H1 (cell line): Measurements from ENCODE around the gene CSF2RB. TPM values are rescaled to one million over a fixed set of nuclear protein-coding genes. Genes with fewer than 3 reads are reported as not detected.

Source experiments
- CTCF ChIA-PET: fragments of 300-600 bp; sonication (Branson Sonifier 250); formaldehyde crosslinking; loops from one replicate; lab custom pipeline; 2021; ENCODE audit not compliant: partially characterized antibody; lab: Charles Lee
- POLR2A ChIA-PET: fragments of 300-600 bp; sonication (Branson Sonifier 250); formaldehyde crosslinking; loops from one replicate; lab custom pipeline; 2021; ENCODE audit warnings: inconsistent platforms; ENCODE audit not compliant: partially characterized antibody; lab: Charles Lee
- DNase-seq, 2 experiments: peaks; one replicate each; pipeline versions ENCODE4 v3.0.0 to v3.0.0-alpha.2; 2010 to 2022; ENCODE audit warnings: low spot score in 2 of 2, low read depth in 1 of 2, mixed read lengths in 1 of 2
- FAIRE-seq: peaks from 2 replicates; lab custom pipeline; 2011; peaks lifted over from hg19 to GRCh38; lab: Jason Lieb, UNC
- H2AFZ ChIP-seq: 2 replicates; pipeline ENCODE4 v1.8.1; 2012; ENCODE audit warnings: low read length, inconsistent platforms
- H2AK5ac ChIP-seq: 2 replicates; pipeline ENCODE4 v1.6.1; 2013; ENCODE audit warnings: low read depth, low read length
- H2BK120ac ChIP-seq: replicated peaks from 2 replicates; pipeline ENCODE3; 2013; ENCODE audit warnings: low read depth, low read length, inconsistent platforms
- H2BK12ac ChIP-seq: 2 replicates; pipeline ENCODE4 v1.6.1; 2013; ENCODE audit warnings: low read depth, low read length
- H2BK15ac ChIP-seq: 2 replicates; pipeline ENCODE4 v1.6.1; 2013; ENCODE audit warnings: low read length
- H2BK20ac ChIP-seq: 2 replicates; pipeline ENCODE4 v1.6.1; 2013; ENCODE audit warnings: low read length
- H2BK5ac ChIP-seq: 2 replicates; pipeline ENCODE4 v1.6.1; 2013; ENCODE audit warnings: low read depth, low read length
- H3K14ac ChIP-seq: 2 replicates; pipeline ENCODE4 v1.6.1; 2013; ENCODE audit warnings: inconsistent platforms; ENCODE audit not compliant: insufficient read length
- H3K18ac ChIP-seq: 2 replicates; pipeline ENCODE4 v1.6.1; 2013; ENCODE audit warnings: low read length; ENCODE audit errors: extremely low read depth
- H3K23ac ChIP-seq: 2 replicates; pipeline ENCODE4 v1.6.1; 2013; ENCODE audit warnings: inconsistent platforms; ENCODE audit not compliant: insufficient read length
- H3K23me2 ChIP-seq: 2 replicates; pipeline ENCODE4 v1.6.1; 2013; ENCODE audit warnings: low read depth, low read length
- H3K27ac ChIP-seq: 2 replicates; pipeline ENCODE4 v1.6.1; 2011; ENCODE audit warnings: low read depth, low read length, inconsistent platforms
- H3K27me3 ChIP-seq, 4 experiments: replicated peaks in 1 of 4; 1 replicate in 1 of 4; 2 replicates in 3 of 4; pipeline versions ENCODE4 v1.6.1 to v1.8.1; 2011 to 2013; ENCODE audit warnings: low read length in 3 of 4, mild to moderate bottlenecking in 3 of 4, inconsistent platforms in 2 of 4, mixed read lengths in 2 of 4, moderate library complexity in 1 of 4; ENCODE audit not compliant: control insufficient read depth in 3 of 4, insufficient read depth in 3 of 4; ENCODE audit errors: extremely low read depth in 1 of 4
- H3K36me3 ChIP-seq, 4 experiments: 2 replicates each; pipeline versions ENCODE4 v1.6.1 to v1.8.1; 2011 to 2013; ENCODE audit warnings: mild to moderate bottlenecking in 4 of 4, low read length in 3 of 4, moderate library complexity in 2 of 4, control low read depth in 1 of 4, inconsistent platforms in 1 of 4; ENCODE audit not compliant: insufficient read depth in 4 of 4, control insufficient read depth in 2 of 4
- H3K4ac ChIP-seq: replicated peaks from 2 replicates; pipeline ENCODE3; 2013; ENCODE audit warnings: low read length, low read depth, mixed read lengths, inconsistent platforms; ENCODE audit not compliant: insufficient read length
- H3K4me1 ChIP-seq, 4 experiments: replicated peaks in 1 of 4; 1 replicate in 1 of 4; 2 replicates in 3 of 4; pipeline versions ENCODE4 v1.6.1 to v1.8.1; 2011 to 2013; ENCODE audit warnings: low read length in 3 of 4, inconsistent platforms in 2 of 4, mixed read lengths in 1 of 4; ENCODE audit not compliant: insufficient read depth in 4 of 4, control insufficient read depth in 3 of 4
- H3K4me2 ChIP-seq, 2 experiments: 2 replicates each; pipeline versions ENCODE4 v1.6.1 to v1.8.1; 2011 to 2013; ENCODE audit warnings: low read depth in 2 of 2, low read length in 2 of 2, control low read depth in 1 of 2, inconsistent platforms in 1 of 2, mild to moderate bottlenecking in 1 of 2; ENCODE audit not compliant: insufficient read depth in 1 of 2
- H3K4me3 ChIP-seq, 4 experiments: fragments of 200-600, 300-600 bp in 1 of 4; sonication (generic), shearing (Covaris generic), sonication (Bioruptor Twin) in 1 of 4; 2 replicates each; pipeline versions ENCODE4 v1.5.1 to v1.8.1; 2011 to 2016; ENCODE audit warnings: low read length in 4 of 4, low read depth in 3 of 4, control low read depth in 2 of 4, inconsistent platforms in 2 of 4, mild to moderate bottlenecking in 2 of 4, mixed read lengths in 1 of 4, moderate library complexity in 1 of 4; ENCODE audit not compliant: insufficient read depth in 2 of 4; ENCODE audit errors: extremely low read depth in 1 of 4
- H3K56ac ChIP-seq: replicated peaks from 2 replicates; pipeline ENCODE3; 2013; ENCODE audit warnings: low read depth, mild to moderate bottlenecking, mixed read lengths, low read length, inconsistent platforms; ENCODE audit not compliant: insufficient read length
- H3K79me1 ChIP-seq: 2 replicates; pipeline ENCODE4 v1.6.1; 2013; ENCODE audit warnings: low read depth, low read length, control low read depth
- H3K79me2 ChIP-seq, 2 experiments: 2 replicates each; pipeline versions ENCODE4 v1.6.1 to v1.8.1; 2012 to 2013; ENCODE audit warnings: low read length in 2 of 2, mild to moderate bottlenecking in 2 of 2, inconsistent platforms in 1 of 2; ENCODE audit not compliant: insufficient read depth in 2 of 2, control insufficient read depth in 1 of 2
- H3K9ac ChIP-seq, 4 experiments: replicated peaks in 1 of 4; 1 replicate in 1 of 4; 2 replicates in 3 of 4; pipeline versions ENCODE4 v1.6.1 to v1.8.1; 2011 to 2013; ENCODE audit warnings: low read depth in 3 of 4, low read length in 3 of 4, control low read depth in 2 of 4, mild to moderate bottlenecking in 2 of 4, moderate library complexity in 2 of 4, inconsistent platforms in 1 of 4; ENCODE audit errors: extremely low read depth in 1 of 4
- H3K9me3 ChIP-seq, 2 experiments: 2 replicates each; pipeline versions ENCODE4 v1.6.1 to v1.8.1; 2012 to 2013; ENCODE audit warnings: mild to moderate bottlenecking in 2 of 2, moderate library complexity in 2 of 2, control low read depth in 1 of 2, inconsistent platforms in 1 of 2, low read depth in 1 of 2, low read length in 1 of 2, mixed read lengths in 1 of 2; ENCODE audit not compliant: insufficient read depth in 2 of 2
- H4K20me1 ChIP-seq, 2 experiments: replicated peaks in 1 of 2; 2 replicates each; pipeline versions ENCODE3 to v1.8.1; 2011 to 2013; ENCODE audit warnings: inconsistent platforms in 2 of 2, low read length in 2 of 2, mild to moderate bottlenecking in 1 of 2; ENCODE audit not compliant: insufficient read depth in 2 of 2, control insufficient read depth in 1 of 2
- H4K5ac ChIP-seq: 2 replicates; pipeline ENCODE4 v1.6.1; 2013; ENCODE audit warnings: low read length, low read depth, mixed read lengths, inconsistent platforms; ENCODE audit not compliant: insufficient read length
- H4K8ac ChIP-seq: 2 replicates; pipeline ENCODE4 v1.8.0; 2013; ENCODE audit warnings: mild to moderate bottlenecking, moderate library complexity, low read length, inconsistent platforms; ENCODE audit not compliant: insufficient read depth; ENCODE audit errors: extremely low read depth
- H4K91ac ChIP-seq: replicated peaks from 2 replicates; pipeline ENCODE3; 2013; ENCODE audit warnings: low read length, mixed read lengths, inconsistent platforms; ENCODE audit not compliant: insufficient read length
- CBX8 ChIP-seq: fragments of 300-800, 300-1000 bp; sonication (generic); IDR thresholded peaks from 2 replicates; pipeline ENCODE4 v1.7.1; 2016; ENCODE audit warnings: low read depth, low read length, borderline replicate concordance
- CEBPB ChIP-seq: IDR thresholded peaks from 2 replicates; pipeline ENCODE4 v1.6.1; 2012; ENCODE audit warnings: low read depth, low read length
- CREB1 ChIP-seq: IDR thresholded peaks from 2 replicates; pipeline ENCODE4 v1.6.1; 2012; ENCODE audit warnings: inconsistent platforms
- GABPA ChIP-seq: IDR thresholded peaks from 2 replicates; pipeline ENCODE4 v1.6.1; 2011; ENCODE audit warnings: mild to moderate bottlenecking, low read length, moderate library complexity, borderline replicate concordance; ENCODE audit not compliant: insufficient read depth
- RAD21 ChIP-seq, 2 experiments: IDR thresholded peaks in 1 of 2; conservative IDR thresholded peaks in 1 of 2; 2 replicates each; pipeline ENCODE4 v1.6.1; 2011; ENCODE audit warnings: low read depth in 2 of 2, low read length in 2 of 2, improper control_type of control experiment in 1 of 2, inconsistent platforms in 1 of 2, mild to moderate bottlenecking in 1 of 2, moderate library complexity in 1 of 2
- SP4 ChIP-seq: IDR thresholded peaks from 2 replicates; pipeline ENCODE4 v1.6.1; 2012; ENCODE audit warnings: low read length, inconsistent platforms
- SUZ12 ChIP-seq: fragments of 200-600 bp; sonication (generic); IDR thresholded peaks from 2 replicates; pipeline ENCODE4 v1.6.1; 2012; ENCODE audit warnings: mild to moderate bottlenecking, inconsistent platforms, low read length, moderate library complexity, mixed read lengths
- TCF12 ChIP-seq: IDR thresholded peaks from 2 replicates; pipeline ENCODE4 v1.6.1; 2011; ENCODE audit warnings: low read depth, mild to moderate bottlenecking, low read length
- WGBS, 2 experiments: shearing (Covaris generic) in 1 of 2; methylation state at CpG; one replicate each; pipeline versions ENCODE4 v1.1.6 to v1.1.7; 2013 to 2015; ENCODE audit warnings: low lambda C conversion rate in 2 of 2, mixed read lengths in 2 of 2, inconsistent platforms in 1 of 2, low coverage in 1 of 2, missing lambda C conversion rate in 1 of 2; ENCODE audit not compliant: insufficient replicate concordance in 2 of 2, insufficient coverage in 1 of 2, insufficient read length in 1 of 2; ENCODE audit errors: extremely low coverage in 1 of 2, missing lambda C conversion rate in 1 of 2; 5-methylcytosine and 5-hydroxymethylcytosine counted together
- polyA plus RNA-seq, 7 experiments: library from polyadenylated mRNA; depleted of rRNA in 3 of 7; stranded (reverse) in 5 of 7; unstranded in 2 of 7; fragments of >200 nt in 5 of 7; fragments of 200-250 nt in 2 of 7; gene quantifications; 1 replicate in 5 of 7; 2 replicates in 1 of 7; 4 replicates in 1 of 7; pipeline versions ENCODE4 v1.2.1 to v1.2.3, GENCODE V29; 2011 to 2013; ENCODE audit warnings: missing spikeins in 2 of 7, mixed read lengths in 2 of 7
- total RNA-seq: library from RNA; stranded (reverse); fragmentation: NEBNext Ultra II Directional; extraction: Animal tissue kit (Norgen Biotek cat#: 25700); gene quantifications from 2 replicates; pipeline ENCODE4 v1.2.1, GENCODE V29; 2021
- TF ChIP-seq, protein P1 (sequence below), 3 experiments: IDR thresholded peaks; 1 replicate in 2 of 3; 2 replicates in 1 of 3; pipeline versions ENCODE4 v1.5.1 to v1.6.1; 2011; ENCODE audit warnings: low read length in 3 of 3, mild to moderate bottlenecking in 3 of 3, inconsistent platforms in 2 of 3, low read depth in 1 of 3, moderate library complexity in 1 of 3; ENCODE audit not compliant: insufficient read depth in 1 of 3; ENCODE audit errors: control extremely low read depth in 1 of 3

The CSF2RB gene
- total and polyA plus RNA-seq, 2 of the 8 experiments (the other 6 are each of a cell fraction or from before 2014, with no cell fraction given): not detected

DNA sequence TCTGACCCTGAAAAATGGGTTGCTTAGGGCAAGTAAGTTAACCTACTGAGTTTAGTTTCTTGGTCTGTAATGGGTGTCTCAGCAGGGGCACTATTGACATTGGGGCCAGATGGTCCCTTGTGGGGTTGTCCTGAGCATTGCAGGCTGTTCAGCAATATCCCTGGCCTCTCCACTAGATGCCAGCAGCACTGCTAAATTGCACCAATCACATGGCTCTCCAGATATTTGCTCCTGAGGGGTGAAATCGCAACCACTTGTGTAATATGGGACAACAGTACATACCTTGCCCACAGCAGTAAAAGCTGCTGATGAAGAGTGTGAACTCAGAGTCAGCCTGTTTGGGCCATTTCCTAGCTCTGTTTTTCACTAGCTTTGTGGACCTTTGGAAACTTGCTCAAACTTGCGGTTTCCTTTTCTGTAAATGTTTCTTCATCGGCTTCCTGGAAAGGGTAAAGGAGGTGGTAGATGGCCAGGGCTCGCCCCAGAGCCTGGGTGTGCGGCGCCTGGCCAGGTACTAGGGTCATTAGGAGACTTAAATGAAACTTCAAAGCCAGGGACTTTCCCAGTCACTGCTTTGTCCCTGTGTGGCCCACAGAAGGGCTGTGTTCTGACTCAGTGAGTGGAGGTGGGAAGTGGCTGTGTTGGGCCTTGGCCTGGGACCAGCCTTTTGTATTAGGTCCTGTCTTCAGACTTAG lies 39.7 kb upstream of the CSF2RB start:
- Histone ChIP-seq H3K79me2 (no peaks in the 10 kb centered on the region), H3K9ac (no peak overlapping the region), H2BK12ac (peak overlapping the region; percentile 30; the same call in 1 of the 2 replicates), H4K8ac (no peak overlapping the region), H4K91ac (no peak overlapping the region), H2BK5ac (no peak overlapping the region), H2AK5ac (no peak overlapping the region), H4K5ac (no peak overlapping the region), H3K4ac (no peak overlapping the region), H3K23ac (no peak overlapping the region), H2AFZ (peak overlapping the region; percentile 99), H2BK20ac (no peak overlapping the region), H3K36me3 (no peaks in the 10 kb centered on the region), H2BK120ac (no peak overlapping the region), H3K4me1 (no peaks in the 10 kb centered on the region; a peak in 1 of 7 replicates), H4K20me1 (peaks cover 0 to 3% of the 10 kb centered on the region in 2 experiments), H3K14ac (no peak overlapping the region), H3K18ac (no peak overlapping the region; the same call in 1 of the 2 replicates), H3K23me2 (peaks cover 10% of the 10 kb centered on the region; the same call in 1 of the 2 replicates), H3K9me3 (no peaks in the 10 kb centered on the region), H3K27me3 (no peaks in the 10 kb centered on the region; a peak in 1 of 7 replicates), H3K4me3 (no peak overlapping the region), H3K4me2 (no peak overlapping the region), H3K56ac (no peak overlapping the region), H2BK15ac (no peak overlapping the region), H3K79me1 (no peaks in the 10 kb centered on the region), H3K27ac (no peak overlapping the region)
- FAIRE-seq (peak; percentile 81), DNase-seq (no peak)
- ChIA-PET CTCF (interaction anchor here (1.0 to 2.7 kb wide), 12 partner anchors 9 to 108 kb away, joined by 3 to 18 read pairs (median 5); partner anchors contain the start of gene NCF4), POLR2A (interaction anchor here (0.6 kb wide), 1 partner anchor 26 kb away, joined by 3 read pairs; no protein-coding TSS in a partner anchor)
- WGBS, 2 experiments: 84% methylated on average over 6 of the region's 6 CpGs; no CpG with 5 or more reads in 1 of the 2 experiments
- no peak for TF ChIP-seq CBX8
- TF ChIP-seq RAD21 (IDR thresholded peaks at IDR 0.05 in 1 of 2, conservative IDR thresholded peaks at IDR 0.05 in 1 of 2; ENCODE audit: low read depth in 2 of 2, low read length in 2 of 2): peak; percentile 65 to 82
- no peak for TF ChIP-seq CREB1
- TF ChIP-seq SUZ12: no peak
- 0 out of 2 replicates have a peak, but pooled peaks have one; percentile 50 for TF ChIP-seq GABPA
- TF ChIP-seq, protein P1, sequence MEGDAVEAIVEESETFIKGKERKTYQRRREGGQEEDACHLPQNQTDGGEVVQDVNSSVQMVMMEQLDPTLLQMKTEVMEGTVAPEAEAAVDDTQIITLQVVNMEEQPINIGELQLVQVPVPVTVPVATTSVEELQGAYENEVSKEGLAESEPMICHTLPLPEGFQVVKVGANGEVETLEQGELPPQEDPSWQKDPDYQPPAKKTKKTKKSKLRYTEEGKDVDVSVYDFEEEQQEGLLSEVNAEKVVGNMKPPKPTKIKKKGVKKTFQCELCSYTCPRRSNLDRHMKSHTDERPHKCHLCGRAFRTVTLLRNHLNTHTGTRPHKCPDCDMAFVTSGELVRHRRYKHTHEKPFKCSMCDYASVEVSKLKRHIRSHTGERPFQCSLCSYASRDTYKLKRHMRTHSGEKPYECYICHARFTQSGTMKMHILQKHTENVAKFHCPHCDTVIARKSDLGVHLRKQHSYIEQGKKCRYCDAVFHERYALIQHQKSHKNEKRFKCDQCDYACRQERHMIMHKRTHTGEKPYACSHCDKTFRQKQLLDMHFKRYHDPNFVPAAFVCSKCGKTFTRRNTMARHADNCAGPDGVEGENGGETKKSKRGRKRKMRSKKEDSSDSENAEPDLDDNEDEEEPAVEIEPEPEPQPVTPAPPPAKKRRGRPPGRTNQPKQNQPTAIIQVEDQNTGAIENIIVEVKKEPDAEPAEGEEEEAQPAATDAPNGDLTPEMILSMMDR (IDR thresholded peaks at IDR 0.05; ENCODE audit: control extremely low read depth in 1 of 3, insufficient read depth in 1 of 3, low read depth in 1 of 3, low read length in 3 of 3): peak; percentile 62 to 76 (median 72)
- 0 out of 2 replicates have a peak, but pooled peaks have one; percentile 37 for TF ChIP-seq CEBPB
- peak; percentile 64; the same call in 1 of the 2 replicates for TF ChIP-seq TCF12
- no peak for TF ChIP-seq SP4
